Frontal cortex (tissue), 4 donors: ENCODE data around the gene CCL7. TPM values are rescaled to one million over a fixed set of nuclear protein-coding genes. Genes with fewer than 3 reads are reported as not detected.
"Not testable (repeated sequence)": the region's sequence is repeated elsewhere in the genome, so short reads cannot be mapped to it uniquely, and the experiment has no call there.

Source experiments
- DNase-seq, 2 donors: peaks; one replicate each; pipeline ENCODE4 v3.0.0; 2012; ENCODE audit warnings: low spot score in 2 of 2
- FAIRE-seq: peaks from 2 replicates; lab custom pipeline; 2012; peaks lifted over from hg19 to GRCh38; lab: Jason Lieb, UNC
- total RNA-seq: library from RNA; depleted of rRNA; stranded (reverse); fragments of >200 nt; gene quantifications from one replicate; pipeline ENCODE4 v1.2.3, GENCODE V29; 2014
- donor health status: control.
- donor health status: control.
- donor health status: control.

The CCL7 gene
- total RNA-seq, result not detected

- FAIRE-seq, result no peak
- no peak for DNase-seq
These were observed at the start of gene CCL7 for GRCh38 chr17:34269969-34270368. TSS of gene CCL7 (plus strand) at chr17:34270221. CDS start at chr17:34270291, 70 bp downstream.

- FAIRE-seq, result no peak
- no peak for DNase-seq
These were observed 49.1 kb upstream of the CCL7 start for GRCh38 chr17:34220752-34221395.

GRCh38 chr17:34221411-34221810 is 48.6 kb upstream of the CCL7 start:
- FAIRE-seq (no peak), DNase-seq (no peak)

GRCh38 chr17:34222722-34223497 is 47.1 kb upstream of the CCL7 start:
- FAIRE-seq, result no peak

GRCh38 chr17:34225046-34225445 is 45.0 kb upstream of the CCL7 start:
- DNase-seq (no peak), FAIRE-seq (no peak)

More at GRCh38 chr17:34222722-34223497, 47.1 kb upstream of the CCL7 start:
- DNase-seq, result no peak

- DNase-seq (no peak), FAIRE-seq (no peak)
These were observed 43.8 kb upstream of the CCL7 start for GRCh38 chr17:34226011-34226743.

GRCh38 chr17:34226744-34227034 is 43.3 kb upstream of the CCL7 start:
- no peak for DNase-seq
- FAIRE-seq, result no peak

GRCh38 chr17:34227293-34227692 is 42.7 kb upstream of the CCL7 start:
- DNase-seq, FAIRE-seq: not testable (repeated sequence)

- no peak for DNase-seq
- no peak for FAIRE-seq
These were observed 42.3 kb upstream of the CCL7 start for GRCh38 chr17:34227707-34228106.

- FAIRE-seq (no peak), DNase-seq (no peak)
These were observed 41.2 kb upstream of the CCL7 start for GRCh38 chr17:34228781-34229180.

- FAIRE-seq (no peak), DNase-seq (no peak)
These were observed 39.7 kb upstream of the CCL7 start for GRCh38 chr17:34230342-34230741.

GRCh38 chr17:34234616-34235015 is 35.4 kb upstream of the CCL7 start:
- FAIRE-seq (no peak), DNase-seq (no peak)

GRCh38 chr17:34235389-34236028 is 34.5 kb upstream of the CCL7 start:
- no peak for FAIRE-seq
- no peak for DNase-seq

GRCh38 chr17:34236281-34236892 is 33.6 kb upstream of the CCL7 start:
- DNase-seq (no peak), FAIRE-seq (no peak)

- FAIRE-seq, result no peak
- DNase-seq, result no peak
These were observed 32.6 kb upstream of the CCL7 start for GRCh38 chr17:34237458-34237857.

- FAIRE-seq (no peak), DNase-seq (no peak)
These were observed 29.0 kb upstream of the CCL7 start for GRCh38 chr17:34241062-34241461.

- no peak for DNase-seq
- FAIRE-seq, result no peak
These were observed 27.2 kb upstream of the CCL7 start for GRCh38 chr17:34242587-34243363.

- DNase-seq, result no peak
- no peak for FAIRE-seq
These were observed 26.4 kb upstream of the CCL7 start for GRCh38 chr17:34243364-34244320.
